ENCODE results near the gene PIPOX. TPM values are rescaled to one million over a fixed set of nuclear protein-coding genes. Genes with fewer than 3 reads are reported as not detected.

The PIPOX gene
- polyA plus RNA-seq, 1 donor from 2014 or later, result 4.4 TPM

DNA sequence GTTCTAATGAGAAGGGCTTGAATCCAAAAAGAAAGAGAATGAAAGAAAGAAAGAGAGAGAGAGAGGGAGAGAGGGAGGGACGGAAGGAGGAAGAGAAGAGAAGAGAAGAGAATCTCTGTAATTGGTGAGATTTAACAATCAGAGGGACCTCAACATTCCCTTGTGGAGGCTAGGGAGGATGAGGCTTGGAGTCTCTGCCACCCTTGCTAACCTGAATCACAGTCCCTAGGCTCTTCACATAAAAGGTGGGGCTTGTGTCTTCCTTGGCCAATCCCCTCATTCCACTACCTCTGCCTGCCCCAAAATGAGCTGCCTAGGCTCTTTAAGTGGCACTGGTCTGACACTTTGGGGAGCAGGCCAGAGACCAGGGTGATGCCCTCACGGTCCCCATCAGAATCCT, 30.1 kb downstream of the PIPOX start:
- Histone ChIP-seq H3K9me2 (ENCODE audit: insufficient read depth, low read length) (no peaks in the 10 kb centered on the region), H3K27ac (ENCODE audit: low read length) (no peak overlapping the region), H2AFZ (ENCODE audit: low read depth, low read length) (no peak overlapping the region), H3K79me2 (replicated peaks; ENCODE audit: insufficient read depth, low read length) (no peaks in the 10 kb centered on the region), H4K20me1 (ENCODE audit: insufficient read depth) (no peaks in the 10 kb centered on the region), H3K4me2 (ENCODE audit: low read length) (no peak overlapping the region), H3K4me3 (ENCODE audit: low read length) (no peak overlapping the region), H3K27me3 (ENCODE audit: insufficient read depth, low read depth, low read length) (no peaks in the 10 kb centered on the region), H3K36me3 (ENCODE audit: insufficient read depth, low read length) (no peaks in the 10 kb centered on the region), H3F3A (ENCODE audit: insufficient read depth, low read length, poor library complexity, severe bottlenecking) (no peaks in the 10 kb centered on the region), H3K9ac (ENCODE audit: low read length) (no peak overlapping the region), H3K9me3 (ENCODE audit: low read length) (no peaks in the 10 kb centered on the region)
- TF ChIP-seq, protein P1, sequence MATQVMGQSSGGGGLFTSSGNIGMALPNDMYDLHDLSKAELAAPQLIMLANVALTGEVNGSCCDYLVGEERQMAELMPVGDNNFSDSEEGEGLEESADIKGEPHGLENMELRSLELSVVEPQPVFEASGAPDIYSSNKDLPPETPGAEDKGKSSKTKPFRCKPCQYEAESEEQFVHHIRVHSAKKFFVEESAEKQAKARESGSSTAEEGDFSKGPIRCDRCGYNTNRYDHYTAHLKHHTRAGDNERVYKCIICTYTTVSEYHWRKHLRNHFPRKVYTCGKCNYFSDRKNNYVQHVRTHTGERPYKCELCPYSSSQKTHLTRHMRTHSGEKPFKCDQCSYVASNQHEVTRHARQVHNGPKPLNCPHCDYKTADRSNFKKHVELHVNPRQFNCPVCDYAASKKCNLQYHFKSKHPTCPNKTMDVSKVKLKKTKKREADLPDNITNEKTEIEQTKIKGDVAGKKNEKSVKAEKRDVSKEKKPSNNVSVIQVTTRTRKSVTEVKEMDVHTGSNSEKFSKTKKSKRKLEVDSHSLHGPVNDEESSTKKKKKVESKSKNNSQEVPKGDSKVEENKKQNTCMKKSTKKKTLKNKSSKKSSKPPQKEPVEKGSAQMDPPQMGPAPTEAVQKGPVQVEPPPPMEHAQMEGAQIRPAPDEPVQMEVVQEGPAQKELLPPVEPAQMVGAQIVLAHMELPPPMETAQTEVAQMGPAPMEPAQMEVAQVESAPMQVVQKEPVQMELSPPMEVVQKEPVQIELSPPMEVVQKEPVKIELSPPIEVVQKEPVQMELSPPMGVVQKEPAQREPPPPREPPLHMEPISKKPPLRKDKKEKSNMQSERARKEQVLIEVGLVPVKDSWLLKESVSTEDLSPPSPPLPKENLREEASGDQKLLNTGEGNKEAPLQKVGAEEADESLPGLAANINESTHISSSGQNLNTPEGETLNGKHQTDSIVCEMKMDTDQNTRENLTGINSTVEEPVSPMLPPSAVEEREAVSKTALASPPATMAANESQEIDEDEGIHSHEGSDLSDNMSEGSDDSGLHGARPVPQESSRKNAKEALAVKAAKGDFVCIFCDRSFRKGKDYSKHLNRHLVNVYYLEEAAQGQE (IDR thresholded peaks at IDR 0.05; ENCODE audit: borderline replicate concordance), result no peak
- no peak for TF ChIP-seq RAD21 (conservative IDR thresholded peaks at IDR 0.05)
- no peak for TF ChIP-seq SMC3 (conservative IDR thresholded peaks at IDR 0.05; ENCODE audit: poor library complexity)
- TF ChIP-seq MXI1 (conservative IDR thresholded peaks at IDR 0.05; ENCODE audit: poor library complexity, severe bottlenecking), result no peak

DNA sequence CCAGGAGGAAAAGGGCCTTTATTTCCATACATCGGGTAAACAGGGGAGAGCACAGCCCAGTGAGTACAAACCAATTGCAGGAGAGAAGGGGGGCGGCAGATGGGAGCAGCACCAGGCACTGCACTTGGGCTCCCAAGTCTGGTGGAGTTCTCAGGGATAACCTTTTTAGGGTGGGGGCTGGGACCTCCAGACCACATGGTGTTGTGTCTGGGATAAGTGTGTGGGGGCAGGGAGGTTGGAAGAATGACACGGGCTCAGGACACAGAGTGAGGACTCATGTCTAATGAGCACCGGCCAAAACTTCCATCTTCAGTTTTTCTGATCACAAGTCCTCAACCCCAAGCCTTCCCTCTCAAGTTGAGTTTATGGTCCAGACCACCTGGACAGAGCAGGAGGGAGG, 30.6 kb downstream of the PIPOX start:
- Histone ChIP-seq H3K4me2 (ENCODE audit: low read length) (no peak overlapping the region), H4K20me1 (ENCODE audit: insufficient read depth) (no peaks in the 10 kb centered on the region), H3K9me3 (ENCODE audit: low read length) (no peaks in the 10 kb centered on the region), H3K9ac (ENCODE audit: low read length) (no peak overlapping the region), H3K27me3 (ENCODE audit: insufficient read depth, low read depth, low read length) (no peaks in the 10 kb centered on the region), H3K79me2 (replicated peaks; ENCODE audit: insufficient read depth, low read length) (no peaks in the 10 kb centered on the region), H3K9me2 (ENCODE audit: insufficient read depth, low read length) (no peaks in the 10 kb centered on the region), H3K27ac (ENCODE audit: low read length) (no peak overlapping the region), H3K36me3 (ENCODE audit: insufficient read depth, low read length) (no peaks in the 10 kb centered on the region), H2AFZ (ENCODE audit: low read depth, low read length) (no peak overlapping the region), H3F3A (ENCODE audit: insufficient read depth, low read length, poor library complexity, severe bottlenecking) (no peaks in the 10 kb centered on the region), H3K4me3 (ENCODE audit: low read length) (no peak overlapping the region)
- no peak for TF ChIP-seq POLR2AphosphoS5 (IDR thresholded peaks at IDR 0.05)
- no peak for TF ChIP-seq SMC3 (conservative IDR thresholded peaks at IDR 0.05; ENCODE audit: poor library complexity)
- TF ChIP-seq, protein P2, sequence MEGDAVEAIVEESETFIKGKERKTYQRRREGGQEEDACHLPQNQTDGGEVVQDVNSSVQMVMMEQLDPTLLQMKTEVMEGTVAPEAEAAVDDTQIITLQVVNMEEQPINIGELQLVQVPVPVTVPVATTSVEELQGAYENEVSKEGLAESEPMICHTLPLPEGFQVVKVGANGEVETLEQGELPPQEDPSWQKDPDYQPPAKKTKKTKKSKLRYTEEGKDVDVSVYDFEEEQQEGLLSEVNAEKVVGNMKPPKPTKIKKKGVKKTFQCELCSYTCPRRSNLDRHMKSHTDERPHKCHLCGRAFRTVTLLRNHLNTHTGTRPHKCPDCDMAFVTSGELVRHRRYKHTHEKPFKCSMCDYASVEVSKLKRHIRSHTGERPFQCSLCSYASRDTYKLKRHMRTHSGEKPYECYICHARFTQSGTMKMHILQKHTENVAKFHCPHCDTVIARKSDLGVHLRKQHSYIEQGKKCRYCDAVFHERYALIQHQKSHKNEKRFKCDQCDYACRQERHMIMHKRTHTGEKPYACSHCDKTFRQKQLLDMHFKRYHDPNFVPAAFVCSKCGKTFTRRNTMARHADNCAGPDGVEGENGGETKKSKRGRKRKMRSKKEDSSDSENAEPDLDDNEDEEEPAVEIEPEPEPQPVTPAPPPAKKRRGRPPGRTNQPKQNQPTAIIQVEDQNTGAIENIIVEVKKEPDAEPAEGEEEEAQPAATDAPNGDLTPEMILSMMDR (IDR thresholded peaks at IDR 0.05; ENCODE audit: poor library complexity, severe bottlenecking), result no peak
- TF ChIP-seq TAF1 (IDR thresholded peaks at IDR 0.05; ENCODE audit: low read depth), result no peak

DNA sequence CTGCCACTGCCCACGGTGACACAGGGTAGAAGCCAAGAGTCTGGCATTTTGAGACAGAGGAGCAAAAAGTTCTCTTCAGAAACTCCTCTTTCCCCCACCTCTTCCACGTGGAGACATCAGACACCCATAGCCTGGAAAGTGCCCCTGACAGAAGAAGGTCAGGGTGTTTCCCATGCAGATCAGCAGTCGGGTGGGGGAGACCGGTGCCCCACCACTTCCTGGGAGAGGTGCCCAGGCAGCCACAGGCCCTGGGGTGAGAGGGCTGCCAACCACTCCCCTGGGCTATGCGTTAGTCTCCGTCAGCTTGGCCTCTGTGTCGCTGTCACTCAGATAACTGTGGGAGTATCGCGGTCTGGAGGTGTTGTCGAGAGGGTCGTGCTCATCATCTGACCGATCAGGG, 31.5 kb downstream of the PIPOX start:
- H3K4me3 ChIP-seq (ENCODE audit: low read length), result no peak overlapping the region
- no peaks in the 10 kb centered on the region for H3K9me3 ChIP-seq (ENCODE audit: low read length)
- no peaks in the 10 kb centered on the region for H3K79me2 ChIP-seq (replicated peaks; ENCODE audit: insufficient read depth, low read length)
- H3K4me2 ChIP-seq (ENCODE audit: low read length), result no peak overlapping the region
- no peaks in the 10 kb centered on the region for H3F3A ChIP-seq (ENCODE audit: insufficient read depth, low read length, poor library complexity, severe bottlenecking)
- H3K27me3 ChIP-seq (ENCODE audit: insufficient read depth, low read depth, low read length), result no peaks in the 10 kb centered on the region
- no peak overlapping the region for H3K27ac ChIP-seq (ENCODE audit: low read length)
- H3K9me2 ChIP-seq (ENCODE audit: insufficient read depth, low read length), result no peaks in the 10 kb centered on the region
- H2AFZ ChIP-seq (ENCODE audit: low read depth, low read length), result no peak overlapping the region
- H4K20me1 ChIP-seq (ENCODE audit: insufficient read depth), result no peaks in the 10 kb centered on the region
- TF ChIP-seq, protein P2 (IDR thresholded peaks at IDR 0.05; ENCODE audit: poor library complexity, severe bottlenecking), result no peak
- TF ChIP-seq, protein P1 (IDR thresholded peaks at IDR 0.05; ENCODE audit: borderline replicate concordance), result no peak
- no peak overlapping the region for H3K9ac ChIP-seq (ENCODE audit: low read length)
- H3K36me3 ChIP-seq (ENCODE audit: insufficient read depth, low read length), result no peaks in the 10 kb centered on the region

Measured in neural cell (in vitro differentiated cells).